HG03064 (cell line): ENCODE data around the gene FGB.

Experiments
- ATAC-seq: cut with Tn5 transposase; IDR thresholded peaks from one replicate; pipeline ENCODE4 v1.9.1; 2021; ENCODE audit warnings: low read depth; ENCODE audit not compliant: unreplicated experiment

FGB gene

GRCh38 chr4:154562697-154563254 is at the start of gene FGB:
FGB (plus strand) TSS chr4:154563011; CDS start chr4:154563019, 8 bp downstream.
- ATAC-seq, result no peak

- ATAC-seq, result no peak
These were observed 46.3 kb upstream of the FGB start for GRCh38 chr4:154516318-154517029.

- no peak for ATAC-seq
These were observed 45.2 kb upstream of the FGB start for GRCh38 chr4:154517591-154517990.

GRCh38 chr4:154519214-154519613 is 43.6 kb upstream of the FGB start:
- no peak for ATAC-seq

GRCh38 chr4:154521607-154522006 is 41.2 kb upstream of the FGB start:
- ATAC-seq, result no peak

- ATAC-seq, result no peak
These were observed 36.7 kb upstream of the FGB start for GRCh38 chr4:154526151-154526550.

- no peak for ATAC-seq
These were observed 35.5 kb upstream of the FGB start for GRCh38 chr4:154527308-154527707.

- no peak for ATAC-seq
These were observed 33.9 kb upstream of the FGB start for GRCh38 chr4:154528869-154529268.

- ATAC-seq, result no peak
These were observed 32.9 kb upstream of the FGB start for GRCh38 chr4:154529728-154530519.

GRCh38 chr4:154534296-154534695 is 28.5 kb upstream of the FGB start:
- no peak for ATAC-seq

- ATAC-seq, result no peak
These were observed 20.4 kb upstream of the FGB start for GRCh38 chr4:154542271-154542879.

- ATAC-seq, result no peak
These were observed 17.1 kb upstream of the FGB start for GRCh38 chr4:154545689-154546088.

- peak; percentile 96 for ATAC-seq
These were observed 12.7 kb upstream of the FGB start, which contains the start of gene PLRG1 for GRCh38 chr4:154549894-154550790. PLRG1 (minus strand) TSS chr4:154550400; CDS start chr4:154550308, 92 bp downstream.

GRCh38 chr4:154551872-154552686 is 10.7 kb upstream of the FGB start:
- ATAC-seq, result peak; percentile 46

- ATAC-seq, result peak; percentile 12
These were observed 3.7 kb upstream of the FGB start for GRCh38 chr4:154559141-154559493.

- peak; percentile 80 for ATAC-seq
These were observed 3.1 kb upstream of the FGB start for GRCh38 chr4:154559494-154560418.

GRCh38 chr4:154560419-154560801 is 2.4 kb upstream of the FGB start:
- ATAC-seq, result no peak

GRCh38 chr4:154560824-154561231 is 2.0 kb upstream of the FGB start:
- ATAC-seq, result no peak
